ENCODE measurements around the gene CDH19. TPM values are rescaled to one million over a fixed set of nuclear protein-coding genes. Genes with fewer than 3 reads are reported as not detected.

Gene CDH19
- 1.3 and 2.0 TPM in 2 replicates for total RNA-seq

GRCh38 chr18:66603941-66604627, at the start of gene CDH19:
CDH19 (minus strand) TSS chr18:66604090; CDS start chr18:66572204, 31,886 bp downstream.

